ENCODE measurements around the gene DNAH10.
"Not testable (repeated sequence)": the region's sequence is repeated elsewhere in the genome, so short reads cannot be mapped to it uniquely, and the experiment has no call there.

DNAH10 gene

GRCh38 chr12:123910761-123911193 is 148.7 kb downstream of the DNAH10 start:
- no peak for DNase-seq

- not testable (repeated sequence) for DNase-seq
Observed at GRCh38 chr12:123911672-123912409, 149.7 kb downstream of the DNAH10 start.

- no peak for DNase-seq
Observed at GRCh38 chr12:123912415-123913380, 150.6 kb downstream of the DNAH10 start.

GRCh38 chr12:123914726-123915333 is 152.7 kb downstream of the DNAH10 start:
- DNase-seq: no peak

GRCh38 chr12:123916729-123917128 is 154.6 kb downstream of the DNAH10 start:
- DNase-seq: no peak

GRCh38 chr12:123917337-123917850 is 155.3 kb downstream of the DNAH10 start:
- no peak for DNase-seq

- no peak for DNase-seq
Observed at GRCh38 chr12:123919980-123920360, 157.9 kb downstream of the DNAH10 start.

- no peak for DNase-seq
Observed at GRCh38 chr12:123923038-123923437, 160.9 kb downstream of the DNAH10 start.

- DNase-seq: no peak
Observed at GRCh38 chr12:123923927-123924326, 161.8 kb downstream of the DNAH10 start.

GRCh38 chr12:123924539-123924938 is 162.4 kb downstream of the DNAH10 start:
- no peak for DNase-seq

- no peak for DNase-seq
Observed at GRCh38 chr12:123928274-123928865, 166.3 kb downstream of the DNAH10 start.

- DNase-seq: no peak
Observed at GRCh38 chr12:123928897-123929296, 166.8 kb downstream of the DNAH10 start.

GRCh38 chr12:123929946-123930583 is 168.0 kb downstream of the DNAH10 start:
- DNase-seq: no peak

GRCh38 chr12:123931686-123932321 is 169.7 kb downstream of the DNAH10 start:
- DNase-seq: no peak

- DNase-seq: no peak
Observed at GRCh38 chr12:123933214-123933613, 171.1 kb downstream of the DNAH10 start.

GRCh38 chr12:123934016-123934620 is 172.0 kb downstream of the DNAH10 start:
- DNase-seq: no peak

- no peak for DNase-seq
Observed at GRCh38 chr12:123934829-123935228, 172.7 kb downstream of the DNAH10 start.

GRCh38 chr12:123935956-123936355 is 173.9 kb downstream of the DNAH10 start:
- DNase-seq: no peak

GRCh38 chr12:123936471-123936870 is 174.4 kb downstream of the DNAH10 start:
- DNase-seq: no peak

- DNase-seq: no peak
Observed at GRCh38 chr12:123936956-123937706, 175.0 kb downstream of the DNAH10 start.
